NCI-H748 (cell line): ENCODE data around the gene MORN2.
A peak's percentile ranks its signal among the peaks of the same experiment; 100 is the strongest.
"Not testable (repeated sequence)": the region's sequence is repeated elsewhere in the genome, so short reads cannot be mapped to it uniquely, and the experiment has no call there.

Experiments used
- DNase-seq: peaks from one replicate; lab custom pipeline; 2025; ENCODE audit not compliant: unreplicated experiment; lab: John Stamatoyannopoulos, UW

Gene MORN2

DNA sequence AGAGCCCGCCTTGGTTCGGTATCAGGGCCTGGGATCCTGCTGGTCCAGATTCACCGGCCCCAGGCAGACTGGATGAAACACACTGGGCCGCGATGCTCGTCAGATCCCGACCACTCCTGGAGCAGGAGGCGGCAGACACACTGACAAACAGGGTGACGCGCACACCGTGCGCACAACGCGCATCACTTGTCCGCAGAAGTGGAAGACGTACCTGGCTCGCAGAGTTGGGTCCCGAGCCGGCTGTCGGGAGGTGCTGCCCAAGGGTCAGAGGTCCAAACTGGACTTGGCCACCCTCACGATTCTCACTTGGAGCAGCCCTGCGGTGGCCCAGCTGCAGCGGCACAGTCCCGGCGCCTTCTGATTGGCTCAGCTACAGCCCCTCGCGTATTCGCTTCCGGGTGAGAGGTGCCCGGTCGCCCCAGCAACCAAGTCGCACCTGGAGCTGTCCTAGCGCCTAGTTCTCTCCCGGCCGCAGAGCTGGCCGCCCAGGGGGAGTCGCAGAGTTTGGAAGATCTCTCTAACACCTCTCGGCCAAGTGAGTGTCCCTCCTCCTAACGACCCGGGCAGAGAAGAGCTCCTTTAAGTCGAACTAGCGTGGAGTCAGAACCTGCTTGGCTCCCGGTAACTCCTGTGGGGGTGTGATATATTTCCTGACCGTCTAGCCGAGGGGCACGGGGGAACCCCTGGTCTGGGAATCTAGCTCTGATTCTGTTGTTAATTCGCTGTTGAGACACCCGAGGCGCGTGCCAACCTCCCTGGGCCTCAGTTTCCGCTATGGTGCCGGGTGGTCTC lies at the start of gene MORN2, which contains the start of gene DHX57:
Gene MORN2, plus strand, starts transcription at position 401 of the 792 bp plus-strand sequence.
Gene DHX57, minus strand, starts transcription at position 359 of the 792 bp plus-strand sequence. CDS start 7,529 bp downstream, outside the sequence.
- peak; percentile 77 for DNase-seq

DNA sequence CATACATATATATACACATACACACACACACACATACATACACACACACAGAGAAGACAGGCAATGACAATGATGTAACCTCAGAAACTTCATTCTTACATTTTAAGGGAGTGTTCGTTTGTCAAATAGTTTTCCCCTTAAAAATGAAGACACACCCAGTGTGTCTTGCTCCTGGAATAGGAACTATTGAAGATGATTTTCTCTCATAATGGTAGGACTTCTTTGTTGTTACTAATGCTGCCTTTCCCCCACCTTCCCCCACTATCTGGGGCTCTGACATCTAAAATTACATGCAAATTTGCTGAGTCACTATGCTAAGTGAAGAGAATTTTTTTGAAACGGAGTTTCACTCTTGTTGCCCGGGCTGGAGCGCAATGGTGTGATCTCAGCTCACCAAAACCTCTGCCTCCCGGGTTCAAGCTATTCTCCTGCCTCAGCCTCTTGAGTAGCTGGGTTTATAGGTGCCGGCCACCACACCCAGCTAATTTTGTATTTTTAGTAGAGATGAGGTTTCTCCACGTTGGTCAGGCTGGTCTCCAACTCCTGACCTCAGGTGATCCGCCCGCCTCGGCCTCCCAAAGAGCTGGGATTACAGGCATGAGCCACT lies 48.1 kb upstream of the MORN2 start:
- DNase-seq, result not testable (repeated sequence)

DNA sequence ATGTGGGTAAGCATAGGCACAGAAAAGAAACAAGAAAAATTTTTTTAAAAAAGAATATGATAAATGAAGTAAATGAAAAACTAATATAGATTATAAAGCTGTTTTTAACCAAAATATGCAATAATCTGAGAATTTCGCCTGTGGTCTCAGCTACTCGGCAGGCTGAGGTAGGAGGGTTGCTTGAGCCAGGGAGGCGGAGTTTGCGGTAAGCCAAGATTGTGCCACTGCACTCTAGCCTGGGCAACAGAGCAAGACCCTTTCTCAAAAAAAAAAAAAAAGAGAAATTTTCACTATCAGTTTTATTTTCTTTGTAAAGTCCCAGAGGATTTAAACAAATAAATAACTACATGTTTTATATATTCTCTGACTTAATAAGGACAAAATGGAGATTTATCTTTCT lies 47.3 kb upstream of the MORN2 start:
- no peak for DNase-seq

DNA sequence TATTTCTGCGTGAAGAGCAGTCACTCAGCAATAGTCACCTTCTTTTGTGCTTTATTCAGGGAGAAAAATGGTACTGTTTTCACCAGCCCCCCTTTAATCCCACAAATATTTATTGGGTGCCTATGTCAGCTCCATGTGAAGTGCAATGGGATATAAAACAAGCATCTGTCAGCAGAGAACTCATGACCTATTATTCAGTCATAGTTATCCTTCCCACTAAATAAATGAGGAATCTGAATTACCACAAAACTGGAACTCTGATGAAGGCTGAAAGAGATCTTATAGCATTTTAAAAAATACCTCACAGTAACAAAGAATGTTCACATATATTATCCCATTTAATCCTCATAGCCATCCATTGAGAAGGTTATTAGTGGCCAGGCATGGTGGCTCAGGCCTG lies 45.8 kb upstream of the MORN2 start:
- no peak for DNase-seq

DNA sequence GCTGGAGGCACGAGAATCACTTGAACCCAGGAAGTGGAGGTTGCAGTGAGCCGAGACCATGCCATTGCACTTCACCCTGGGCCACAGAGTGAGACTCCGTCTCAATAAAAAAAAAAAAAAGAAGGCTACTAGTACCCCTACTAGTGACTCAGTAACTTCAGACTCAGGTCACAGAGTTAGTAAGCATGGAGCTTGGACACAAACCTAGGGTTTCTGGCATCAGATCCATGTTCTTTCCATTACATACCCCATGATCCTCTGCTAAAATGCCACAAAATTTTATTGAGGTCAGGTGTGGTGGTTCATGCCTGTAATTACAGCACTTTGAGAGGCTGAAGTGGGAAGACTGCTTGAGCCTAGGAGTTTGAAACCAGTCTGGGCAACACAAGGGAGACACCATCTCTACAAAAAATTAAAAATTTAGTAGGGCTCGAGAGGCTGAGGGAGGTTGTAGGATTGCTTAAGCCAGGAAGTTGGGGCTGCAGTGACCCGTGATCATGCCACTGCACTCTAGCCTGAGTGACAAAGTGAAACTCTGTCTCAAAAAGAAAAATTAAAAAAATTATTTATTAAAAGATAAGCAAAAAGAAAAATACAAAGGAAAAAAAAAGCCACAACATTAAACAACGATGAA lies 45.1 kb upstream of the MORN2 start:
- no peak for DNase-seq

DNA sequence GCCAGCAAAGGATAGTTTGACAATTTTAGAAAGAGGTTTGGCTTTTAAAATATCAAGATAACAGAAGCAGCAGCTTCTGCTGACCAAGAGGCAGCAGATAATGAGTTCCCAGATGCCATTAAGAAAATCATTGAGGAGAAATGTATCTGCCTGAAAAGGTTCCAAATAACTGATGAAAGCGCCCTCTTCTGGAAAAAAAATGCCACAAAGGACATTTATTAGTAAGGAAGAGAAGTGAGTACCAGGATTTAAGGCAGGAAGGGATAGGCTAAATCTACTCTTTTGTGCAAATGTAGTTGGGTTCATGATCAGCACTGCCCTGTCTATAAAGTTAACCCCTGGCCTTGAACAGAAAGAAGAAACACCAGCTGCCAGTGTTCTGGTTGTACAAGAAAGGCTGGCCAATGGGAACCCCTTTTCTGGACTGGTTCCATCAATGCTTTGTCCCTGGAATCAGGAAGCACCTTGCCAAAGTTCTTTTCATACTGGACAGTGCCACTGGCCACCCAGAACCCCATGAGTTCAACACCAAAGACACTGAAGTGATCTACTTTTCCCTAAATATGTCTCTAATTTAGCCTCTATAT lies 40.7 kb upstream of the MORN2 start:
- peak; percentile 56 for DNase-seq

DNA sequence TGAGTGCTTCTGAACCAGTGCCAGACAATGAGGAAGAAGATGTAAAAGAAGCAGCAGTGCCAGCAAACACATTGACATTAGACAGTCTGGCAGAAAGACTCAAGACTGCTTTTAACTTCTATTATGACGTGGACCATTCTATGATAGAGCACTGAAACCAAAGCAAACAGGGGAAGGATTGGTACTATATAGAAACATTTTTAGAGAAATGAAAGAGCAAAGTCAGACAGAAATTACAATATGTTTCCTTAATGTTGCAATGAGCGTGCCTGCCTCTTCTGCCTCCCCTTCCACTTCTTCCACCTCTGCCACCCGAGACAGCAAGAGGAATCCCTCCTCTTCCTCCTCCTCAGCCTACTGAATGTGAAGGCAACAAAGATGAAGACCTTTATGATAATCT lies 39.8 kb upstream of the MORN2 start:
- DNase-seq, result no peak

DNA sequence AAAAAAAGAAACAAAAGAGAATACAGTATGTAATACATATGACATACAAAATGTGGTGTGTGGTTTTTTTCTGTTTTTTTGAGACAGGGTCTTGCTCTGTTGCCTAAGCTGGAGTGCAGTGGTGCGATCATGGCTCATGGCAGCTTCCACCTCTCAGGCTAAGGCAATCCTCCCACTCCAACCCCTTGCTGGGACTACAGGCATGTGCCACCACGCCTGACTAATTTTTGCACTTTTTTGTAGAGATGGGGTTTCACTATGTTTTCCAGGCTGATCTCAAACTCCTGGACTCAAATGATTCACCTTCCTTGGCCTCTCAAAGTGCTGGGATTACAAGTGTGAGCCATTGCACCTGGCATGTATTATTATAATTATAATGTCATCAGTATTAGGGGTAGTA lies 39.0 kb upstream of the MORN2 start:
- no peak for DNase-seq

DNA sequence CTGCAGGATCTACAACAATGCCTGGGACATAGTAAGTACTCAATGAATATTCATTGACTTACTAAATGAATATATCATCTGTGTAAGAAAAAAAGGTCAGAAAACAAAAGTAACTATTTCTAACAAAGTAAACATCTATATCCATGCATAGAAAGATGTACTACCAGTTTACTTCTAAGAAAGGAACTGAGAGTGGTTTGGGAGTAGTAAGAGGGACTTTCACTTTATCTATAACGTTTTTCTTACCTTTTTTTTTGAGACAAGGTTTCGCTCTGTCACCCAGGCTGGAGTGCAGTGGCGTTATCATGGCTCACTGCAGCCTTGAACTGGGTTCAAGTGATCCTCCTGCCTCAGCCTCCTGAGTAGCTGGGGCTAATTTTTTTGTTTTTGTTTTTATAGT lies 25.7 kb upstream of the MORN2 start:
- DNase-seq, result no peak

DNA sequence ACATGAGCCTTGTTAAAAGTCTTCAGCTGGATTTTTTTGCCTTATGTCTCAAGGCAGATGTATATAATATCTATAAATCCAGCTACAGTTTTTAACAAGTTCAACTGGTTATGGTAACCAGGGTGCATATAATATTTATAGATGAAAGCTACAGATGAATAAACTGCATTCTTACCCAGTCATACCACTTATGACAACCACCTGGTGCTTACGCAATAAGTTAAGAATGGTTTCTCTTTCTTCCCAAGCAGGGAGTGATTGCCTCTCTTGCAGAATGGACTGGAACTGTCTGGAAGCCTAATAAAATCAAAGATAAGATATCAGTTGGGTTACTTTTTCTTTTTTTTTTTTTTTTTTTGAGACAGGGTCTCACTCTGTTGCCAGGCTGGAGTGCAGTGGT lies 19.6 kb upstream of the MORN2 start:
- no peak for DNase-seq

DNA sequence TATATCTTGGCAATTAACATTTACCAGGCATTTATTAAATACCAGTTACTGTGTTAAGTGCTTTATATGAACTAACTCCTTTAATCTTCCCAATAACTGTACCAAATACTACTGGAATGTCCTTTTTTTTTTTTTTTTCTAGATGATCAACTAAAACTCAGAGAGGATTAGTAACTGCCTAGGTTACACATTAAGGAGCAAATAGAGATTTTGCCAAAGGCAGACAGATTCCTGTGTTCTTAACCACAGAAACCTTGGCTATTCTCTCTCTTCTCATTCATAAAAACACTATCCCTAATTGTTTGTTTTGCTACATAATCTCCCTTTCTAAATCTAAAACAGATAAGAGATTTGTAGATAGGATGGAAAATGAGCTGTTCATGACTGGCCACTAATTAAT lies 13.3 kb upstream of the MORN2 start:
- DNase-seq, result no peak

DNA sequence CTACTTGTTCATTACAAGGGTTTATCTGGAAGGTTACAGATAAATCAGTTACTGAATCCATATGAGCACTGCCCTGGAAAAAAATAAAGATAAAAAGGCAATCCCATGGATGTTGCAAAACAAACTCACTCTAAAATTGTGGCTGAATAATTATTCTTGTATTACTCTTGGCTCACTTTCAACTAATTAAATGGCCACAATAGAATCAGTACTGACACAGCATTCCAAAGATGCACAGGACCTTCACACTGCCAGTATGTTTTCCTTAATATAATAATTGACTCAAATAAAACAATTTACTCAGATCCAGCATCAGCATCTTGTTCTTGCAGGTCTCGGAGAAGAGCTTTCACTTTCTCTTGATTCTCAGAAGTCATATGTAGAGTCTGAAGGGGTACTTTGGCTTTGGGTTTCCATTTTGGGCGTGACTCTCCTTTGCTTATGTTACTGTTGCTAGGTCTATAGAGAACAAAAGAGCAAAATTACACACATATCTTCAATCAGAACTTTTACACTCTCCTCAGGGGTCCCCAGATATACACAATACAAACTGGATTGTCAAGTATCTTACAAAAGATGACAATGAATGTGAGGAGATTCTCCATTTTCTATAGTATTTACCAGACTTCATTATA lies 12.6 kb upstream of the MORN2 start:
- DNase-seq, result peak; percentile 30

DNA sequence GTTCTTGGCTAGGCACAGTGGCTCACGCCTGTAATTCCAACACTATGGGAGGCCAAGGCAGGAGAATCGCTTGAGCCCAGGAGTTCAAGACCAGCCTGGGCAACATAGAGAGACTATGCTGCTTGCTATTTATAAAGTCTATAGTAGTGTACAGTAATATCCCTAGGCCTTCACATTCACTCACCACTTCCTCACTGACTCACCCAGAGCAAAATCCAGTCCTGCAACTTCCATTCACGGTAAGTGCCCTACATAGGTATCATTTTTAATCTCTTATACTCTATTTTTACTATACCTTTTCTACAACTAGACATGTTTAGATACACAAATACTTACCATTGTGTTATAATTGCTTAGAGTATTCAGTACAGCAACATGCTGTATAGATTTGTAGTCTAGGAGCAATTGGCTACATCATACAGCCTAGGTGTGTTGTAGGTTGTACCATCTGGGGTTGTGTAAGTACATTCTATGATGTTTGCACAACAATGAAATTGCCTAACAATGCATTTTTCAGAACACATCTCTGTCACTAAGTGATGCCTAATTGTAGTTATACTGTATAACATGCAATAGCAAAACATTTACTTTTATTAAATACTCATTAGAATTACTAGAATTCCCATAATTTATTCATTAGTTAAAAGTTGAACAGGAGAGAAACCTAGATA lies 8.9 kb upstream of the MORN2 start:
- DNase-seq, result no peak

DNA sequence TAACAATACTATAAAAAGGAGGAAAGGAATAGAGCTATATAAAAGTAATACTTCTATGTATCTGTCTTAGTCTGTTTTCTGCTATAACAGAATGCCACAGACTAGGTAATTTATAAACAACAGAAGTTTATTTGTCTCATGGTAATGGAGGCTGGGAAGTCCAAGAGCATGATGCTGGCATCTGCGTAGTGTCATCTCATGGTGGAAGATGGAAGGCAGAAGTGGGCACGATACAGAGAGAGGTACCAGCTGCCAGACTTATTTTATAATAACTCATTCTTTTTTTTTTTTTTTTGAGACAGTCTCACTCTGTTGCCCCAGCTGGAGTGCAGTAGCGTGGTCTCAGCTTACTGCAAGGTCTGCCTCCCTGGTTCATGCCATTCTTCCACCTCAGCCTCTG lies 4.3 kb upstream of the MORN2 start:
- no peak for DNase-seq

DNA sequence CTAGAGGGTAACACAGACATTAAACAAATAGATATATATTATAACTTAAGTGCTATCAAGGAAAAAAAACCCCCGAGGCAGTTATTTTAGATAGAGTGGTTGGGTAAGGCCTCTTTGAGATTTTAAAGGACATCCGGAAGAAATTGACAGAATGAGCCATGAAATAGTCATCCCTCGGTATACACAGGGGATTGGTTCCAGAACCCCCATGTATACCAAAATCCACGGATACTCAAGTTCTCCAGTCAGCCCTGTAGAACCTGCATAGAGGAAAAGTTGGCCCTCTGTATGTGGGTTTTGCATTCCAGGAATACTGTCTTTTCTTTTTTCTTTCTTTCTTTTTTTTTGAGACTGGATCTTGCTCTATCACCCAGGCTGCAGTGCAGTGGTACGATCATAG lies 2.0 kb upstream of the MORN2 start:
- no peak for DNase-seq

DNA sequence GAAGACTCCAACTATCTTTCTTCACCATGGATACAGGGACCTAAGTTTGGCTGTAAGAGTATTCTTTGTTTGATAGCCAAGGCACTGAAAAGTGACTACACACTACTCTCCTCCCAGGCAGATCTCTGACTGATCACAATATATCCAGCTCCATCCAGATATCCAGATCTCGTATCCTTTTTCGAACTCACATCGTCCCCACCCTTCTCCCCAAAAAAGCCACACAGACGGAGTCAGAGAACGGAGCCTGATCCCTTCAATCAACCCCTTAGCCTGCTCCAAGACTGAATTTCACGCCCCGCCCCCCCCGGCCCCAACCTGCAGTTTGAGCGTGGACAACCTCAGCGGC lies 575 bp upstream of the MORN2 start:
- no peak for DNase-seq

DNA sequence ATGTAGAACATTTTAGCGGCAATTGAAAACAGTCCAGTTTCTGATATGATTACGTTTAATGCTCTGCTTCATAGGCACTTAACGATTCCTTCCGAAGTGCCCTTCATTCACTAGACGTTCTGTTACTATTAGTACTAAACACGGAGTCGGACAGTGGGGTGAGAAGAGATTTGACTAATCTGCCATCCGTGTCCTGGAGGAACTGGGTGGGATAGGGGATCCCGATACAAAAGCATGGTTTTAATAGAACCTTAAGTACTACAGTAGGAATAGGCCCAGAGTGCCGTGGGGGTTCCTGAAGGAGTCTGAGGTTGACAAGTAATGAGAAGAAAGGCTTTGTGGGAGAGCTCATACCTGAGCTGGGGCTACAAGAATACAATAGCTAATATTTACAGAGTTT lies 631 bp downstream of the MORN2 start:
- DNase-seq, result no peak

DNA sequence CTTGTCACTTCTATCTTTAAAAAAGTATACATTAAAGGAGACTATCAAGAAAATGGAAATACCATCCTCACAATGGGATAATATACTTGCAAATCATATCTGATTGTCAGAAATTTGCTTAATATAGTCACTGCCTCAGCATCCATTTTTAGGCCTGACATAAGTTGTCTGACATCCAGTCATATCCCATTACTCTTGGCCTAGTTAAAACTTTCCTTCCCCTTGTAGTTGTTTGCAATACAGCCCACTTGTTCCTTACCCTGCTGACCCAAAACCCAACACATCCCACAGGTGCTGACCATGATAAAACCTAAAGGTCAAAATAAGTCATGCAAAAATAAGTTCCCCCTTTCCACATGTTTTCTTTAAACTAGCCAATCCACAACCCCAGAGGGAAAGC lies 10.3 kb downstream of the MORN2 start:
- no peak for DNase-seq

DNA sequence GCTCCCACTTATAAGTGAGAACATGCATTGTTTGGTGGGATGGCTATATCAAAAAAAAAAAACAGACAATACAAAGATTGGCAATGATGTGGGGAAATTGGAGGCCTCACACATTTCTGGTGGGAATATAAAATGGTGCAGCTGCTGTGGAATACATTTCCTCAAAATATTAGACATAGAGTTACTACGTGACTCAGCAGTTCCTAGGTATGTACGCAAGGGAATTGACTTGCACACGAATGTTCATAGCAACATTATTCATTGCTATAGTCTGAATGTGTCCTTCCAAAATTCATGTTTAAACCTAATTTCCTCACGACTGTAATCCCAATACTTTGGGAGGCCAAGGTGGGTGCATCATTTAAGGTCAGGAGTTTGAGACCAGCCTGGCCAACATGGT lies 11.6 kb downstream of the MORN2 start:
- DNase-seq, result no peak

DNA sequence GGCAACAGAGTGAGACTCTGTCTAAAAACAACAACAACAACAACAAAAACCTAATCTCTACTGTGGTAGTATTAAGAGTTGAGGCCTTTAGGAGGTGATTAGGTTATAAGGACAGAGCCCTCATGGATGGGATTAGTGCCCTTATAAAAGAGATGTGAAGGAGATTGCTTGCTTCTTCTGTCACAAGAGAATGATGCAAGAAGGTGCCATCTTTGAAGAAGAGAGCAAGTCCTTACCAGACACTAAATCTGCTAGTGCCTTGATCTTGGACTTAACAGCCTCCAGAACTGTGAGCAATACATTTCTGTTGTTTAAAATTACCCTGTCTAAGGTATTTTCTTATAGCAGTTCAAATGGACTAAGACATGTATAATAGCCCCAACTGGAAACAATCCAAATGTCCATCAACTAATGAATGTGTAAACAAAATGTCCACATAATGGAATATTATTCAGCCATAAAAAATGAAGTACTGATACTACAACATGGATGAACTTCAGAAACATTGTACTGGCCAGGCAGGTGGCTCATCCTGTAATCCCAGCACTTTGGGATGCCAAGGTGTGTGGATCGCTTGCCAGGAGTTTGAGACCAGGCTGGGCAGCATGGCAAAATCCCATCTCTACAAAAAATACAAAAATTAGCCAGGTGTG lies 12.3 kb downstream of the MORN2 start:
- DNase-seq, result no peak
